Activated effector memory CD4-positive, alpha-beta T cell treated with Interleukin-2 at 50 U/mL for 16 hours (primary cell): Measurements from ENCODE around the gene SPHK2.
"Not testable (repeated sequence)": the region's sequence is repeated elsewhere in the genome, so short reads cannot be mapped to it uniquely, and the experiment has no call there.

Experiments
- DNase-seq: peaks from one replicate; pipeline ENCODE4 v3.0.0-alpha.2; 2020

SPHK2 gene

DNA sequence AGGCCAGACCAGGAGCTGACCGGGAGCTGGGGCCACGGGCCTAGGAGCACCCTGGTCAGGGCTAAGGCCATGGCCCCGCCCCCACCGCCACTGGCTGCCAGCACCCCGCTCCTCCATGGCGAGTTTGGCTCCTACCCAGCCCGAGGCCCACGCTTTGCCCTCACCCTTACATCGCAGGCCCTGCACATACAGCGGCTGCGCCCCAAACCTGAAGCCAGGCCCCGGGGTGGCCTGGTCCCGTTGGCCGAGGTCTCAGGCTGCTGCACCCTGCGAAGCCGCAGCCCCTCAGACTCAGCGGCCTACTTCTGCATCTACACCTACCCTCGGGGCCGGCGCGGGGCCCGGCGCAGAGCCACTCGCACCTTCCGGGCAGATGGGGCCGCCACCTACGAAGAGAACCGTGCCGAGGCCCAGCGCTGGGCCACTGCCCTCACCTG is 6.6 kb downstream of the SPHK2 start:
- no peak for DNase-seq

DNA sequence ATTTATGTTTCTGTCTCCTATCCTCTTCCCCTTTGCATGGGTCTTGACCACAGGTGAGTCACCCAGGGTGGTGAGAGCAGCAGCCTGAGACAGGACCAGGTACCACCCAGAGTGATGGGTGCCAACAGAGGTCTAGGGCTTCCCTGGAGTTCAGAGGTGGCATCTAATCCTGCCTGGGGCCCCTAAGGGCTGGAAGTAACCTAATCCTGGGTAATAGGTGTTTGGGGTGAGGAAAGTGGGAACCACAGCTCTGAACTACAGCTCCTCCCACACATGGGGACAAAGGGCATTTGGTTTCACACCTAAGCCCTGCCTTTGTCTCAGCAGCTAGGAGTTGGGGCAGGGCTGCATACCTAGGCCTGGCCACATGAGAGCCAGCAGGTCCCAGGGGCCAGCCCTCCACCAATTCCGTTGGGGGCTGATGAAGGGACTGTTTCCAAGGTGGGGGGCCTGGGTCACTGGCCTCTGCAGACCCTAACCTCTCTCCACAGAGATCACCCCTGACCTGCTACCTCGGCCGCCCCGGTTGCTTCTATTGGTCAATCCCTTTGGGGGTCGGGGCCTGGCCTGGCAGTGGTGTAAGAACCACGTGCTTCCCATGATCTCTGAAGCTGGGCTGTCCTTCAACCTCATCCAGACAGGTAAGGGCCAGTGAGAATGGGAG is 8.0 kb downstream of the SPHK2 start:
- no peak for DNase-seq

DNA sequence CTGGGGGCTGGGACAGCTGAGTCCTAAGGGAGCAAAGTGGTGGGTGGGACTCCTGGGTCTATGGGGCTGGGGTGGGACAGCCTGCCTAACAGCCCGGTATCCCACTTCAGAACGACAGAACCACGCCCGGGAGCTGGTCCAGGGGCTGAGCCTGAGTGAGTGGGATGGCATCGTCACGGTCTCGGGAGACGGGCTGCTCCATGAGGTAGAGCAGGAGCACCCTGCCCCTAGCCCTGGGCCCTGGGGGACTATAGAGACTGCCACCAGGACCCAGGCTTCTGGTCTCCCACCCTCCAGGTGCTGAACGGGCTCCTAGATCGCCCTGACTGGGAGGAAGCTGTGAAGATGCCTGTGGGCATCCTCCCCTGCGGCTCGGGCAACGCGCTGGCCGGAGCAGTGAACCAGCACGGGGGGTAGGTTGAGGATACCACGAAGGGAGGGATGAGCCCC is 8.6 kb downstream of the SPHK2 start:
- no peak for DNase-seq

DNA sequence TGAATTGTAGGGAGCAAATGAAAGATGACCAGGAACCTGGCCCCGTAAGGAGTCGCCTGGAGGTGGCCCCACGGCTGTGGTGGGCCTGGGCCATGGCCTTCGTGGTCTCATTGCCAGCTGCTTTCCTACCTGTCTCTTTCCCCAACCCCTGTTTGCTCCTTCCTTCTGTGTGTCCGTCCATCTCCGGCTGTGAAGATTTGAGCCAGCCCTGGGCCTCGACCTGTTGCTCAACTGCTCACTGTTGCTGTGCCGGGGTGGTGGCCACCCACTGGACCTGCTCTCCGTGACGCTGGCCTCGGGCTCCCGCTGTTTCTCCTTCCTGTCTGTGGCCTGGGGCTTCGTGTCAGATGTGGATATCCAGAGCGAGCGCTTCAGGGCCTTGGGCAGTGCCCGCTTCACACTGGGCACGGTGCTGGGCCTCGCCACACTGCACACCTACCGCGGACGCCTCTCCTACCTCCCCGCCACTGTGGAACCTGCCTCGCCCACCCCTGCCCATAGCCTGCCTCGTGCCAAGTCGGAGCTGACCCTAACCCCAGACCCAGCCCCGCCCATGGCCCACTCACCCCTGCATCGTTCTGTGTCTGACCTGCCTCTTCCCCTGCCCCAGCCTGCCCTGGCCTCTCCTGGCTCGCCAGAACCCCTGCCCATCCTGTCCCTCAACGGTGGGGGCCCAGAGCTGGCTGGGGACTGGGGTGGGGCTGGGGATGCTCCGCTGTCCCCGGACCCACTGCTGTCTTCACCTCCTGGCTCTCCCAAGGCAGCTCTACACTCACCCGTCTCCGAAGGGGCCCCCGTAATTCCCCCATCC is 9.4 kb downstream of the SPHK2 start:
- DNase-seq = no peak

DNA sequence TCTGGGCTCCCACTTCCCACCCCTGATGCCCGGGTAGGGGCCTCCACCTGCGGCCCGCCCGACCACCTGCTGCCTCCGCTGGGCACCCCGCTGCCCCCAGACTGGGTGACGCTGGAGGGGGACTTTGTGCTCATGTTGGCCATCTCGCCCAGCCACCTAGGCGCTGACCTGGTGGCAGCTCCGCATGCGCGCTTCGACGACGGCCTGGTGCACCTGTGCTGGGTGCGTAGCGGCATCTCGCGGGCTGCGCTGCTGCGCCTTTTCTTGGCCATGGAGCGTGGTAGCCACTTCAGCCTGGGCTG is 9.9 kb downstream of the SPHK2 start:
- DNase-seq = no peak

DNA sequence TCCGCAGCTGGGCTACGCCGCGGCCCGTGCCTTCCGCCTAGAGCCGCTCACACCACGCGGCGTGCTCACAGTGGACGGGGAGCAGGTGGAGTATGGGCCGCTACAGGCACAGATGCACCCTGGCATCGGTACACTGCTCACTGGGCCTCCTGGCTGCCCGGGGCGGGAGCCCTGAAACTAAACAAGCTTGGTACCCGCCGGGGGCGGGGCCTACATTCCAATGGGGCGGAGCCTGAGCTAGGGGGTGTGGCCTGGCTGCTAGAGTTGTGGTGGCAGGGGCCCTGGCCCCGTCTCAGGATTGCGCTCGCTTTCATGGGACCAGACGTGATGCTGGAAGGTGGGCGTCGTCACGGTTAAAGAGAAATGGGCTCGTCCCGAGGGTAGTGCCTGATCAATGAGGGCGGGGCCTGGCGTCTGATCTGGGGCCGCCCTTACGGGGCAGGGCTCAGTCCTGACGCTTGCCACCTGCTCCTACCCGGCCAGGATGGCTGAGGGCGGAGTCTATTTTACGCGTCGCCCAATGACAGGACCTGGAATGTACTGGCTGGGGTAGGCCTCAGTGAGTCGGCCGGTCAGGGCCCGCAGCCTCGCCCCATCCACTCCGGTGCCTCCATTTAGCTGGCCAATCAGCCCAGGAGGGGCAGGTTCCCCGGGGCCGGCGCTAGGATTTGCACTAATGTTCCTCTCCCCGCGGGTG is 10.4 kb downstream of the SPHK2 start:
- no peak for DNase-seq

DNA sequence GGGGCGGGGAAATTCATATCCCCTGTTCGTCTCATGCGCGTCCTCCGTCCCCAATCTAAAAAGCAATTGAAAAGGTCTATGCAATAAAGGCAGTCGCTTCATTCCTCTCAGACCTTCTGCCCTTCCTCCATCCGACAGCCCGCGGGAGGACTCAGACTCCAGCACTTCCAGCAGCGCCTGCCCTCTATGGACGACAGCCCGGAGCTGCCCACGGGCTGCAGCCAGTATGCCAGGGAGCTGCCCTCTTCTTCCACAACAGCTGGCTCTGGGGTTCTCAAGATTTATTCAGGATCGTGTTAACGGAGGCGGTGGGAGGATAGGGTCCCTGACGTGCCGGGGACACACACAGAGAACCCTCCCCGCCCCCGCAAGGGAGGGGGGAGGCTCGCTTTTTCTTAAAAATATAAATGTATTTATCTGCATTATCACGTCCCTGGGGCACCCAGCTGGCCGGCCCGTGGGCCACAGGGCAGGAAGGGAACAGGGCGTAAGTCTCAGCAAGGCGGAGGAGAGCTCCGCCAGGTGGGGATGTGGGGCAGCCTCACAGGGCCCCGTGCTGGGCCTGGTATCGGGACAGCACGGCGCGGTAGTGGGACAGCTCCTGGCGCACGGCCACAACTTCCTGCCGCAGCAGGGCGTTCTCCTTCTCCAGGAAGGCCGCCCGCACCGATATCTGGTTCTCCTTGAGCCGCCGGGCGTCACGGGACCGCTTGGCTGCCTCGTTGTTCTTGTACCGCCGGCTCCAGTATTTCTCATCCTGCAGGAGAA is 11.2 kb downstream of the SPHK2 start:
- DNase-seq = no peak

DNA sequence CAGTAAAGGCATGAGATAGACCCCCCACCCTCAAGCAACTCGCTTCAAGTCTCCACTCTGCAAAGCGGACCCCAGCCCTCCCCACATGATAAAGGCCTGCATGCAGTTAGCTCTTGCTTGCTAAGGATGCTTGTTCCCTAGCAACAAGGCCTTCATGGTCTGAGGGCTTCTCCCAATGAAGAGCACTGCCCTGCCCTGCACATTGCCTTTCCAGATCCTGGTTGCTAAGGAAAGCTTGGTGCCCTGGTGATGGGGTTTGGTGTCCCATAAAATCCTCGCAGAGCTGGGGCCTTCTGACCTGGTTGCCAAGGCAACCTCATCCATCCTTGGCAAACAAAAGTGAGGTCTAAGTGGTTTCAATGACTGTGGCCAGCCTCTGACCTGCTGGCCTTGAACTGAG is 11.9 kb downstream of the SPHK2 start:
- no peak for DNase-seq

DNA sequence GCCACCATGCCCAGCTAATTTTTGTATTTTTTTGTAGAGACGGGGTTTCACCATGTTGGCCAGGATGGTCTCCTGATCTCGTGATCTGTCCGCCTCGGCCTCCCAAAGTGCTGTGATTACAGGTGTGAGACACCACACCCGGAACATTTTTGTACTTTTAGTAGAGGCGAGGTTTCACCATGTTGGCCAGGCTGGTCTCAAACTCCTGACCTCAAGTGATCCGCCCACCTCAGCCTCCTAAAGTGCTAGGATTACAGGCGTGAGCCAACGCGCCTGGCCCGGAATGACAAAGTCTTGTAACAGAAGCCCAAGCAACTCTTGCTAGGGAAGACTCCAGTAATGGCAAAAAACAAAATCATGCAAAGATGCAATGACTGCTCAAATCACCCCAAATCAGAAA is 13.0 kb downstream of the SPHK2 start:
- not testable (repeated sequence) for DNase-seq

DNA sequence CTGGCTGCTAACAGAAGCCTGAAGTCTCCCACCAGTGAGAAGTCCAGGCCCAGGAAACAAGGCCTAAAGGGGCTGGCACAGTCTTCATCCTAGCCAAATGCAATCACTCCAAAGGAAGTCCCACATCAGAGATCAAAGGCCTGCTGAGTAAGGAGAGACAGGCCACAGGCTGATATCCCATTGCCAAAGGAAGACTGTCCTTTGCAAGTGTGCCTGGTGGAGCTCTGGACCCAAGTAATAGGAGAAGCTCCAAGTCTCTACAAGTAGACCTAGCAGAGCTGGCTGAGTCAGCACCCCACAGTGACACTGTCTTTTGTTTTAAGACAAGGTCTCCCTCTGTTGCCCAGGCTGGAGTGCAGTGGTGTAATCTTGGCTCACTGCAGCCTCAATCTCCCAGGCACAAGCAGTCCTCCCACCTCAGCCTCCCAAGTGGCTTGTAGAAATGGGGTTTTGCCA is 13.4 kb downstream of the SPHK2 start:
- DNase-seq = no peak

DNA sequence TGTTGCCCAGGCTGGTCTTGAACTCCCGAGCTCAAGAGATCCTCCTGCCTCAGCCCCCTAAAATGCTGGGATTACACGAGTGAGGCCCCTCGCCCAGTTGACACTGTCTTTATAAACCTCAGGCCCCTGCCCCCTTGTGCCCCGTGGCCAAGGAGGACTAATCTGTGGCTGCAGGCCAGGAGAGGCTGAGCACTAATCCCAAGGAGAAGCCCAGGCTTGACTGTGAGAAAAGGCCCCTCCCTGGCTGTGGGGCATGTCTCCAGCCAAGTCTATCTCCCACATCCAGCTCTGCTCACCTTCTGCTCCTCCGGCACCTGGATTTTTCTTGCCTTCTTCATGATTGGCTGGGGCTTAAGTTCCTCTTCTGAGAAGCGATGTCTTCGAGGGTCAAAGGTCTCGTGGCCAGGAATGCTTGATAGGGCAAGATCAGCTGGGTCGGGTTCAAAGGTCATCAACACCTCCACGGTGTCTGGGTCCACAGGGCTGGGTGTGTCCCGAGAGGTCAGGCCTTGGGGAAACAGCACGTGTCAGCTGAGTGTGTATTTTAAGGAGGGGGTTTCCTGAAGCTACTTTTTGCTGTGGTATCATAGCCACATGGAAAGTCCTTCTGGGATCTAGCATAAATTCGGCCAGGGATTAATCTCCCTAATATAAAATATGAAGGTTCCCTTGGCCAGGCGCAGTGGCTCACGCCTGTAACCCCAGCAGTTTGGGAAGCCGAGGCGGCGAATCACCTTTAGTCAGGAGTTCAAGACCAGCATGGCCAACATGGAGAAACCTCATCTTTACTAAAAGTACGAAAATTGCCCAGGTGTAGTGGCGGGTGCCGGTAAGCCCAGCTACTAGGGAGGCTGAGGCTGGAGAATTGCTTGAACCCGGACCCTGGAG is 14.1 kb downstream of the SPHK2 start:
- no peak for DNase-seq

DNA sequence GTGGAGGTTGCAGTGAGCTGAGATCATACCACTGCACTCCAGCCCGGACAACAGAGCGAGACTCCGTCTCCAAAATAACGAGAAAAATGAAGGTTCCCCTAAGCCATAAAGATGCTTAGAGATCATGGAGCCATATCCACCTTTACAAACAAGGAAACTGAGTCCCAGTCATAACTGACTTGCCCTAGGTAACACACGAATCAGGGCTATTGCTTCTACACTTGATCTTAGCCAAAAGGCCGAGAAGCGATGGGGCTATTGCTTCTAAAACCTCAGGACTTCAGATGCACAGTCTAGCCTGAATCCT is 14.7 kb downstream of the SPHK2 start:
- DNase-seq = no peak

DNA sequence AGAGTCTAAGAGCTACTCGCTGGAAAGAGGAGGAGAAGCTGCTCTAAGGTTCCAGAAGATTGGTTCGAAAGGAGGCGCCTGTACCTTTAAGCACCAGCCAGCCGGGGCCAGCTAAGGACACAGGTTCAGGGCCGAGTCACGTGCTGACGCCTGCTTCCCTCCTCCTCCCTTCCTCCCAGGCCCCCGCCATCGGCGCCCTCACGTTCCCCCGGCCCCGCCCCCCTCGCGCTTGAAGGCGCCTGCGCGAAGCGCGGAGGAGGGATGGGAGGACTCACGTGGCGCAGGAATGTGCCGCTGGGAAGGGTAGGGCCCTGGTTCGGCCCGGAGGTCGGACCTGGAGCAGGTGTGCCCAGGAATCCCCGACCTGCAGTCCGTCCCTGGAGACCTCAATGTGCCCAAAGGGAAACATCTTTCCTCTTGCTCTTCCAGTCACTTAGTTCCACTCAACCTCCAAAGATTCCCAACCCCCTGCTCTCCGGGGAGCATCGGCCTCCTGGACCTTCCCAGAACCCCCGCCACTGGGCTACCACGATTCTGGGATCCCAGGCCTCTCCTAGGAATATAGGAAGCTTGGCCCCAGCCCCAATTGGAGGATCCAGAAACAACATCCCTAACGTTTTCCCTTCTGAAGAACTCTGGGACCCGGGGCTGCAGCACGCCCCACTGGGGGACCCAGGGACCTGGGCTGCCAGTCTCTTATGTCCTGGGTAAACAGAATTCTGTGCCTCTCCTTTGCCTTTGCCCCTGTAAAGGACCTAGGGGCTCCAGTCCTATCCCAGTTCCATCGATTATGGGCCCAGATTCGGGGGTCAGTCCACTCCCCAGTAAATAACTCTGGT is 15.3 kb downstream of the SPHK2 start:
- DNase-seq = peak; percentile 88

DNA sequence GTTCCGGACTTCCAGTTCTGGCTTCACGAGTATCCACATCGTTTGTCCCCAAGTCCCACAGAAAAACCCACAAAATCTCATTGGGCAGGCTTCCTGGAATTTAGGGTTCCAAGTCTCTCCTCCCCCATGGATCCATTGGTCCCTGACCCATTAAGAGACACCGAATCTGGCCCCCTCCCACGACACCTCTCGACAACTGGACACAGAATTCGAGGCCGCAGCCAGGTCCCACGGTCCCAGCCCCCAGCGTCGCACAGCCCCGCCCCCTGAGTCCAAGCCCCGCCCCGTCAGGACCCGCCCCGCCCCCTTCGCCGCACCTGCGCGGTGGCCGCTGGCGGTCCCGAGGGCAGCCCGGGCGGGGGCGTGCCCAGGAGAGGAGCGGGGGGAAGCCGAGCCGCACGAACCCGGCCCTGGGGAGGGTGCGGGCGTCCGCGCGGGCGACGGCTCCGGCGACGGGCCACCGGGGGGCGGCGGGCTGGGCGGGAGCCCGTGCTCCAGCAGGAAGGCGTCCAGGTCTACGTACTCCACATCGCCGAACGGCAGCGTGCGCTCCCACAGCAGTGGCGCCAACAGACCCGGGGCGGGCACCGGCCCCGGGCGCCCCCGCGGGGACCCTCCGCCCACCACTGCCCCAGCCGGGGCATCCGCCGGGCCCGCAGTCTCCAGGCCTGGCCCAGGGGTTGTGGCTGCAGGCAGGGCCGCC is 16.1 kb downstream of the SPHK2 start:
- DNase-seq = peak; percentile 63

DNA sequence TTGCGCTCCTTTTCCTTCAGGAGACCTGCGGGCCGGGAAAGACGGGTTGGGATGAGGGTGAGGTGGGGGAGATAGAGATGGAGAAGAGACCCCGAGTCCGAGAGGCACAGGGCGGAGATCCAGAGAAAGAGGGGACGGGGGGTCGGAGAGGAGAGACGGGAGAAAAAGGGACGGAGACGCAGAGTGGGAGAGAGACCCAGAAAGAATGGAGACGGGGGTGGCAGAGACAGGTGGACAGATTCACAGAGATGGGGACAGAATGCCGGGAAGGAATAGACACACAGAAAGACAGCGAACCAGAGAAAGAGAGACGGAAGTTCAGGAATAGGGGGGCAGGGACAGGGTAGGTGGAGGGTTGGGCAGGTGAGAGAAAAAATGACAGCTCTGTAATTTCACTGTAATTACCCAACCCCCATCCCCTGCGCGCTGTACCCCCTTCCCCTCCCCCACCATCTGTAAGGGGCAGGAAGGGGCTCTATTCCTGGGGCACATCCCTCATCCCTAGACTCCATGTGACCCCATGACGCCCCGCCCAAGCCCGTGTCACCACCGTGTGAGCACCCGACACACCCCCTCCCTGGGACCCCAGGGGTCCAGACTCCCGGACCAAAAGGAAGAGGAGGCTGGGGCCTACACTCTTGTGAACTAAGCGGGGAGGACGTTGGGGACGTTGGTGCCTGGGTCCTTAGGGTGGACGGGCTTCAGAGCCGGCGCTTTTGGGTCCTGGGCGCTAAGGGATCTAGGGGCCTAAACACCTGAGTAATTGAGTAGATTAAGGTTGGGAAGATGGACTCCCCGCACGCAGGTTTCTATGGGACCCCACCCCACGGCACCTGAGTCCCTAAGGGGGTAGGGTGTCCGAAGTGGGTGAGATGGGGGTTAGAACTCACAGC is 16.9 kb downstream of the SPHK2 start:
- DNase-seq = no peak

DNA sequence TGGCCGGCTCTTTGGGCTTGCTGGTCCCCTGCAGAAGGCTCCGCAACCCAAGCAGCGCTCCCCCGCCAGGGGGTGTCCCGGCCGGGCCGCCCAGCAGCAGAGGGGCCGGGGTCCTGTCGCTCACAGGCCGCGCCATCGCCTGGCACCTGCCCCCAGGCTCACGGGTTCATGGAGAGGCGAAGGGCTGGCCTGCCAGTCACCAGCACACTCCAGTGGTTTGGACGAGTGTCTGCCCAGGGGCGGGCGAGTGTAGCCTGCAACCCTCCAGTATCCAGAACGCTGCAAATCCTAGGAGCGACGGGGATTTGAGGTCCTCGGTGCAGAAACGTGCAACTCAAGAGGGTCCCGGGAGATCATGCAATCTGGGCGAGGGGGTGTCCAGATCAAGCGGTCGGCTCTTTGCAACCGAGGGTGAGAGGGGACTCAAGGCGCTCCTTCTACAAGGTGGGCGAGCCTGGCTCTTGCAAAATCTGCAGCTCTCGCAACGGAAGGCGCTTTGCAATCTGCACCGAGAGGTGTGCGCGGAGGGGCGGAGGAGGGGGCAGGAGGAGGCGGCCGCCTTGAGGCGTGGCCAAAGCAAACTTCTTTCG is 17.6 kb downstream of the SPHK2 start, which contains the start of gene DBP:
Gene DBP (minus strand): TSS at position 521 of the 590 bp plus-strand sequence. CDS start 385 bp downstream, at position 136.
- no peak for DNase-seq

DNA sequence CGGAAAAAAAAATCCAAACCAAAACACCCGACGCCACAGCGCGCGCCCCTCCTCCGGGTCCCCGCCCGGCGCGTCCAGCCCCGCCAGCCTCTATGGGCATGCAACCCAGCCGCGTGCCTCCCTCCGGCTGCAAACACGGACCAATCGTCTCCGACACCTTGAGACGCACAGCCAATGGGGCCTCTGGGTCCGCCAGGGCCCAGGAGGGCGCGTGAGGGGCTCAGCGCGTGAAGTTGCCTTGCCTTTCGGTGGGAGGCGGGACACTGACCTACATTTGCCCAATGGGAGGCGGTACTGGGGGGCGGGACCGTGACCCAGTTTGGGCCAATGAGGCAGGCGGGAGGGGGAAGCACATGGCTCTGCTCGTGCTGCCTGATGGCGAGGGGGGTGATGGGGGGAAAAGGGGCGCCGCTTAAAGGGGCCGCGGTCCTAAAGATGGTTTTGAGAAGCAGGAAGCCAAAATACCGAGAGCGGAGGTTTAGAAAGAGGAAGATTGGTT is 18.2 kb downstream of the SPHK2 start:
- peak; percentile 100 for DNase-seq

DNA sequence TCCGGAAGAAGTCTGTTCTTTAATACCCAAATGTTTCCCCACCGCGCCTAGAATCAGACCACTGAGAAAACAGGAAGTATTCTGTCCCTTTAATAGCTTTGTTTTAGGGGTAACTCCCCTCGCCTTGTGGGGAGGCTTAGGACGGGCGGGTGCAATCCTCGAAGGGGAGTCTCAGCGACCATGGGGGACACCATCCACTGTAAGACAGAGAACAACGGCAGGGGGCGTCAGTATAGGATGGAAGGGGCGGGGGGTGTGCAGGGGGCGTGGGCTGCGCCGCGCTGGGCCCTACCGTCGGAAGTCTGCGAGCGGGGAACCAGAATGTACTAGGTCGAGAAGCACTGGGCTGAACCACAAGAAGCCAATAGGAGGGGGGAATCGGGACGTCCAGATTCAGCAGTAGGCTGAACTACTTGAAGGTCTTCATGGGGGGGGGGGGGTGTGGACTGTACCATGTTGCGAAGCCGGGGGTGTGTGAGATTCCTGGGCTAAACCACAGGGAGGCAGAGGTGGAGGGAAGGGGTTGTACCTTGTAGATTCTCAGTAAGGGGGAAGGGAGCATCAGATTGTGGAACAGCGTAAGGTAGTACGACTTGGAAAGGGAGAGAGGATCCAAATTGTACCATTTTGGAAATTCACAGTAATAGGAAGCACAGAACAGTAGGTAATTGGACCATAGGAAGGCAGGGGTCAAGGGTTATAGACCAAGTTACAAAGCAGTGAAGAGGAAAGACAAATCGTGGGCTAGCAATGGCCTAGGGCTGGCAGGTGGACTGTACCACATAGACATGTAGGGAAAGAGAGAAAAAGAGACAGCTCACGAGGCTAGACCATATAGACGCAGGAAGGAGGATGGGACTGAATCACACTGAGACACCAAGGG is 18.9 kb downstream of the SPHK2 start:
- DNase-seq = peak; percentile 74
